GM21528 (cell line): Measurements from ENCODE around the gene TIMMDC1.
A peak's percentile ranks its signal among the peaks of the same experiment; 100 is the strongest.

ENCODE experiments used
- ATAC-seq: cut with Tn5 transposase; IDR thresholded peaks from one replicate; pipeline ENCODE4 v1.9.1; 2021; ENCODE audit warnings: mild to moderate bottlenecking, moderate library complexity; ENCODE audit not compliant: unreplicated experiment, low FRiP score

The TIMMDC1 gene, protein sequence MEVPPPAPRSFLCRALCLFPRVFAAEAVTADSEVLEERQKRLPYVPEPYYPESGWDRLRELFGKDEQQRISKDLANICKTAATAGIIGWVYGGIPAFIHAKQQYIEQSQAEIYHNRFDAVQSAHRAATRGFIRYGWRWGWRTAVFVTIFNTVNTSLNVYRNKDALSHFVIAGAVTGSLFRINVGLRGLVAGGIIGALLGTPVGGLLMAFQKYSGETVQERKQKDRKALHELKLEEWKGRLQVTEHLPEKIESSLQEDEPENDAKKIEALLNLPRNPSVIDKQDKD

DNA sequence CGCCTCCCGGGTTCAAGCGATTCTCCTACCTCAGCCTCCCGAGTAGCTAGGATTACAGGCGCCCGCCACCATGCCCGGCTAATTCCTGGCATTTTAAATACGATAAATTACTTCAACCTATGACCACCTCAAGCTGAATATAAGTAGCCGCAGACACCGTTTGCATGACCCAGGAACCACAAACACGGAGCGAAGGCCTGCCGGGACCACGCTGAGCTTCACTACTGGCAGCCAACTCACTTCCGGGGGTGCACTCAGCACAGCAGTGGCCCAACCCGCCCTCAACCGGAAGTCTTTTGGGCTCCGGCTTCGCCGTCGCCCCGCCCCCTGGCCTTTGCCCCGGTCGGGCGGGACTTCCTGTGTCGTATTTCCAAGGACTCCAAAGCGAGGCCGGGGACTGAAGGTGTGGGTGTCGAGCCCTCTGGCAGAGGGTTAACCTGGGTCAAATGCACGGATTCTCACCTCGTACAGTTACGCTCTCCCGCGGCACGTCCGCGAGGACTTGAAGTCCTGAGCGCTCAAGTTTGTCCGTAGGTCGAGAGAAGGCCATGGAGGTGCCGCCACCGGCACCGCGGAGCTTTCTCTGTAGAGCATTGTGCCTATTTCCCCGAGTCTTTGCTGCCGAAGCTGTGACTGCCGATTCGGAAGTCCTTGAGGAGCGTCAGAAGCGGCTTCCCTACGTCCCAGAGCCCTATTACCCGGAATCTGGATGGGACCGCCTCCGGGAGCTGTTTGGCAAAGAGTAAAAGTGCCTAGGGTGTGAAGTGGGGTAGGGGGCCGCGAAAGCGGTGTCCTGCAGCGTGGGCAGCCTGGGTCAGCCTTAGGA lies at the start of gene TIMMDC1:
TIMMDC1 (plus strand) TSS at position 362 of the 826 bp plus-strand sequence; CDS start at position 549, 187 bp downstream.
- ATAC-seq: peak; percentile 99

DNA sequence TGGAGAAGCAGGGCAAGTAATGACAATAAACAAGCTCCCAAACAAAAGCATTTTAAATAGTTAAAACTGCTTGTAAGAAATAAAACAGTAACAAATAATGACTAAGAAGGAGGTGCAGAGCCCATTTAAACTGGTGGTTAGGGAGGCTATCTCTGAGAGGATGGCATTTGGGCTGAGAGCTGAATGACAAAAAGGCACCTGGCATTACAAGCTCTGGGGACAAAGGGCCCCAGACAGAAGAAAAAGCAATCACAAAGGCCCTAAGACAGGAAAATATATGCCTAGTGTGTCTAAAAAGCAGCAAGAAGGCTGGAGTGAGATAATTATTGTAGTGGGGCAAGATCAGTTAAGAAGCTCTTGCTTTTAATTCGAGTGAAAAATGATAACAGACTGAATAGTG lies 44.5 kb upstream of the TIMMDC1 start:
- ATAC-seq: no peak

DNA sequence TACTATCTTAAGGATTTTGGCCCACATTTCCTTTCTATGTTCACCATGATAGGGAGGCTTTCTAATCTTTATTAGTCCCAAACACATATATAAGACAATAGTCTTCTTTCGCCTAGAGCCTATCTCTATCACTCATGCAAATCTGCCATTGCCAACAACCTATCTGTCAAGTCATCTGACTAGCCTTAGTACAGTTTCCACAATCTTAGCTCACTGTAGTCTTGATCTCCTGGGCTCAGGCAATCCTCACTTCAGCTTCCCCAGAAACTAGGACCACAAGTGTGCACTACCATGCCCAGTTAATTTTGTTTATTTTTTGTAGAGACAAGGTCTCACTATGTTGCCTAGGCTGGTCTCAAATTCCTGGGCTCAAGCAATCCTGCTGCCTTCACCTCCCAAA lies 41.9 kb upstream of the TIMMDC1 start:
- ATAC-seq: no peak

DNA sequence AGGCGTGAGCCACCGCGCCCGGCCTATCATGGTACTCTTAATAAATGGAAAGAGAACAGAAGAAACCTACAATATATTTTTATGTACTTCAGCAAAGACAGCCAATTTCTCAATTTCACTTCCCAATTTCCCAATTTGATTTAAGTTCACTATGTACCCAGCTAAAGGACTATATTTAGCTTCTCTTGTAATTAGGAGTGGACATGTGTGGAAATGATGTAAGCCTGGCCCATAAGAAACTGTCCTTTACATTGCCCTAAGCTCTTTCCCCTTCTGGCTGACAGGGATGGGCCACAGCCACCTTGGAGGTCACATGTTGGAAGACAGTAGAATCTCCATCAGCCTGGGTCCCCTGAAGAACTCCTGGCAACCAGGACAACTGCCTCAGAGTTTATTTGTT lies 41.1 kb upstream of the TIMMDC1 start:
- ATAC-seq: no peak

DNA sequence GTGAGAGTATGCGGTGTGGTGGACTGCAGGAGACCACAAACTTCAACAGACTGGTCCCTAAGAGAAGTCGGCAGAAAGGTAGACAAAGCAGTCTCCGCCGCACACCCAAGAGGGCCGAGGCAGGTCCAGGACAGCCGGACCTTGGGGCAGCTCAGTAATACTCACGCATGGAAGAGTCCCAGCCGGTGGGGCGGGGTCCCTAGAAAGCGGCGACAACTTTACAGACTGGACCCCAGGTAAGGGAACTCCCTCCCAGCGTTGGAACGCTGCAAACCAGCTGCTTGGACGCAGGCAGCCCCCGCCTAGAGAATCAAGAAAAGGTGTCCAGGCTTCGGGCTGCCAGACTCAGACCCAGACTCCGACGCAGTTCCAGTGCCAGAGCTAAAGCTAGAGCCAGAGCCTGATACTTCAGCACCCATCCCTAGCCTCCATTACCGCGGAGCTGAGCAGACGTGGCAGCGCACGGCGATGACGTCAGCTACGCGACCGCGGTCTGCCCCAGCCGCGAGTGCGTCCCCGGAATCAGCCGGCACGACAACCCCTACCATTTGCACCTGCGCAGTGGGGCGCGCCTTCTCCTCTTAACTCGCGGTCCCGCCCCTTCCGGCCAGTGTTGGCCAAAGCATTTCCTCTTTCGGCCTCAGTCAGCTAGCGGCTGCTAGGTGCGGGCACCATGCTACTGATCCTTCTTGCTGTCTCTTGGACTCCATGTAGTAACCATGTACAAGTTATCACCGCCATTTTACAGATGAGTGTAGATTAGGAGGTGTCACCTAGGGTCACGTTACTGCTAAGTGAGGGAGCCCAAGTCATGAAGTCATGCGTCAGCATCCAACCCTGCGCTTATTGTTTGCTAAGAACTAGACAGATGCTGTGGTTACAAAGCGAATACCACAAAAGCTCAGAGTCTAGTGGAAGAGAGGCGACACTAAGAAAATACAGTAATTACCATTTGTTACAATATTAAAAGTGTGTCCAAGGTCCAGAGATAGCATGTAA lies 34.9 kb upstream of the TIMMDC1 start, which contains the start of gene TMEM39A:
TMEM39A (minus strand) TSS at position 445 of the 999 bp plus-strand sequence. CDS start 1,541 bp downstream, outside the sequence.
- peak; percentile 94 for ATAC-seq

DNA sequence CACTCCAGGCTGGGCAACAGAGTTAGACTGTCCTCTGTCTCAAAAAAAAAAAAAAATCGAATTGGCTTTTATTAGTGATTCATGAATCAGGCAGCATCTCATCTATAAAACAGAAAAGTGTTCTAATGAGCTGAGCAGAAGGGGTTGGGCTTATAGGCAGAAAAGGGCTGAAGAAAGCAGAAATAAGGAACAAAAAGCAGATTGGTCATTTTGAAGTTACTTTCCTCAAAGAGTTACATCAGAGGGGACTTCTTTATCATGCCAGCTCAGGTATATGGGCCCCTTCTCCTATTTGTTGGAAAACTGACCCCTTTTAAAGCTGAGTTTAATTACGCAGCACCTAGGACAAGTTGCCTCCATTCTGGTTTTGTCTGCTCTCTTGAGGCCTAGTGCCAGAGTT lies 30.3 kb upstream of the TIMMDC1 start:
- no peak for ATAC-seq

DNA sequence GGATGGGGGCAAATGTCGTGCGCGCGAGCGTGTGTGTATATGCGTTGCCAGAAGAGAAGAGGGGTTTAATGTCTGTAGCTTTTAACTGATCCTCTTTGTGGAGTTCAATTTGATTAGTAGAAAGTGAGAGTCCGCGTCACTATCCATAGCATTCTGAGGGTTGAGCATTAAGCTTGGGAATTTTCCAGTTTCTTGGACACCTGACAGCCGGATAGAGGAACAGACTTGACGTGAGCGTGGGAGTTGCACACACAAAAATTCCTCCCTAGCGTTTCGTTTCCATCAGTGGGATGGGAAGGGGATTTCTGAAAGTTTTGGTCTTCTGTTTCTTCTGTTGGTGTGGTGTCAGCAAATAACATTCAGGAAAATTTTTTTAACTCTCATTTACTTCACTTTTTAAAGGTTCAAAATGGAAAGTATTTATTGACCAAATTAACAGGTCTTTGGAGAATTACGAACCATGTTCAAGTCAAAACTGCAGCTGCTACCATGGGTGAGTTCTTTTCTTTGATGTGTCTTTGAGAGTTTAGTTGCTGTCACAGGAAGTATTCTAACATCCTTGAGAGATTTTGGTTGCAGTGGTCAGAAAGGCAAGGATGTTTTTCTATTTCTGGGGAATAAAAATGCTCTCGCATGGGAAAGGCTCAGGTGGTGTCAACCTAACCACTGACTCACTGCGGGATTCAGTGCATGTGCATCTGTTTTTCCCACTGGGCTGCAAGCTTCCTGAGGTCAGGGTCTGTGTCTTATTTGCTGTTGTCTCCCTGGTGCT lies 28.7 kb upstream of the TIMMDC1 start:
- no peak for ATAC-seq

DNA sequence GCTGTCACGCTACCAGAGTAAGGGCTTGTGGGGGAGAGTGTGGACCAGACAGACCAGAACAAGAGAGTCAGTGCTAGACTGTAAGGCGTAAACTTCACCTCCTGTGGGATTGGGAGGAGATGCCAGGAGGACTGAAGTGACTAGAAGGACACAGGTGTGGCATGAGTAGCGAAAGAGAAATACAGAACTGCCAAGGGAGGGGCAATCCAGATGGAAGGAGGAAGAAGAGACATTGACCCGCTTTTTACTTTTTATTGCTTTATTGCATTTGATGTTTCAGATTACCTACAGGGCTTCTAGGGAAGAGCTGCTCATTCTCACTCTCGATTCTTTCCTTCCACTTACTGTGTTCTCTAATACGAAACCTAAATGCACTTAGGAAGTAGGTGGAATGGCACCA lies 27.5 kb upstream of the TIMMDC1 start:
- ATAC-seq: no peak

DNA sequence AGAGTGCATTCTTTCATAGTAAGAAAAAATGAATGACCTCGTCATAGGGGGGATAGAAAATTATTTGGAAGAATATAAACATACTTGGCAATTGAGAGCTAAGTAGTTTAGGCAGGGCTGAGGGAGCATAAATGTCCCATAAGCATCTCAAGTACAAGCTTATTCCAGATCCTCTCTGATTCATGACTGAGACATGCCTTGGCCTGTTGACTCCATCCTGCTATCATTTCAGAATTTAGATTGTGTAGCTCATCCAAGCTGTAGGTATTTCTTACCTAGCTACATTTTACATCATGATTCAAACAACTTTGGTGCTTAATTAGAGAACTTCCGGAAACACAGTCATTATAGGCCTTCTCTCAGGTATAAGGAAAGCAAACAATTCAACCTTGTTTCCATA lies 17.3 kb upstream of the TIMMDC1 start:
- ATAC-seq: no peak

DNA sequence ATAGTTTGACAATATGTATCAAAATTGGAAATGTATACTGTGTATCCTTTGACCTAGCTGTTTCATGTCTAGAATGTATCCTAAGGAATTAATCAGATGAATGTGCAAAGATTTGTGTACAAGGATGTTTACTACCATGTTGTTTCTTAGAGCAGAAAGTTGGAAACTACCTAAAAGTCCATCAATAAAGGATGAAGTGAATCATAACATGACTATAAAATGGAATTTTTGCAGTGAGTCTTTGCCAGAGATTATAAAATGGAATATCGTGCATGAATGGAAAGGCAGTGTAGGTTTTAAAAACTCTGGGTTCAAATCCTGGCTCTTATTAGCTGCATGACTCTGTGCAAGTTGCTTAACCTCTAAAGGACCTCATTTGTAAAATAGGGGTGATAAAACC lies 15.2 kb upstream of the TIMMDC1 start:
- ATAC-seq: no peak

DNA sequence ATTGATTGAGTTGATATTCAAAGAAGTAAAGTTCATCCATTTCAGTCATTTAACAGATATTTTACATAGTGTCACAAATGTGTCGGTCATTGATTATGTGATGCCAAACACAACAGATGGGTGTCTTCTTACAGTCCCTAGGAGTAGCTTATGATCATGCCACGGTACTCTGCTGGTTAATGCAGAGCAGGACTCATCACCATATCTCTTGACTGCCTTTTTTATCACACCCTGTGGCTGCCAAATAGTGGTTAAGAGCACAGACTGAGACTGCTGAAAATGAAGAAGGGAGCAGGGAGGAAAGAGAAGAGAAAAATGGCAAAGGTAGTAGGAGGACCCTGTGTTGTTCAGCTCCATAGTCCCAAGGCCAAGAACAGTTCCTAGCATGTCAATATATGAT lies 12.8 kb upstream of the TIMMDC1 start:
- ATAC-seq: no peak

DNA sequence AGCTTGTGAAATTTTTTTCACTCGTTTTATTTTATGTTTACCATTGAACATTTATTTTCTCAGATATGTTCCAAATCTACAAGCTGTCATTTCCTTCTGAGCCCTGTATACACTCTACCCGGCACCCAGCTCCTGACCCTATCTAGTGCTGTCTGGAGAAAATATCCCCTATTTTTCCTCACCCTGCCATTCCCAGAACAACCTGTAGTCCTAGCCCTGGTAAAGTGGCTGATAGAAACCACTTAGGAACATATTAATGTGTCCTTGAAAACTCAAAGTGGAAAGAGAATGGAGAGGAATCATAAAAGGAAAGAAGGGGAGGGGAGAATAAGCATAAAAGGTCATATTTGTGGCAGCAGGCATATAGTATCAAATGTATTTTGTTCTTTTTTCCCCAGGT lies 8.2 kb upstream of the TIMMDC1 start:
- ATAC-seq: no peak

DNA sequence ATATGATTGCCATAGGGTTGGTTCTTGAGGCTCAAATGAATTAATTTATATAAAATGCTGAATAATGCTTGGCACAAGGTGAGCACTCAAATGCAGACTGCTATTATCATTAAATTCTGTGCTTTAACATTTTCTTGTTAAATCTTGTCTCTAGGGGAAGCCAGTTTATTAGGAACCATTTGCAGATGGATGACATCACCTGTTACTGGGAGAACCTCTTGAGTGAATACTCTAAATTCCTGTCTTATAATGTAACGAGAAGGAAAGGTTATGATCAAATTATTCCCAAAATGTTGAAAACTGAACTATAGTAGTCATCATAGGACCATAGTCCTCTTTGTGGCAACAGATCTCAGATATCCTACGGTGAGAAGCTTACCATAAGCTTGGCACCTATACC lies 6.2 kb upstream of the TIMMDC1 start:
- ATAC-seq: no peak

DNA sequence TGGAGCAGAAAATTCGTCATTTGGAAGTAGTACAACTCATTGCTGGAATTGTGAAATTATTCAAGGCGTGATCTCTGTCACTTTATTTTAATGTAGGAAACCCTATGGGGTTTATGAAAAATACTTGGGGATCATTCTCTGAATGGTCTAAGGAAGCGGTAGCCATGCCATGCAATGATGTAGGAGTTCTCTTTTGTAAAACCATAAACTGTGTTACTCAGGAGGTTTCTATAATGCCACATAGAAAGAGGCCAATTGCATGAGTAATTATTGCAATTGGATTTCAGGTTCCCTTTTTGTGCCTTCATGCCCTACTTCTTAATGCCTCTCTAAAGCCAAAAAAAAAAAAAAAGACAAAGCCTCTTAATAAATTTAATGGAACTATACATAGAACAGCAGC lies 5.5 kb upstream of the TIMMDC1 start:
- ATAC-seq: no peak

DNA sequence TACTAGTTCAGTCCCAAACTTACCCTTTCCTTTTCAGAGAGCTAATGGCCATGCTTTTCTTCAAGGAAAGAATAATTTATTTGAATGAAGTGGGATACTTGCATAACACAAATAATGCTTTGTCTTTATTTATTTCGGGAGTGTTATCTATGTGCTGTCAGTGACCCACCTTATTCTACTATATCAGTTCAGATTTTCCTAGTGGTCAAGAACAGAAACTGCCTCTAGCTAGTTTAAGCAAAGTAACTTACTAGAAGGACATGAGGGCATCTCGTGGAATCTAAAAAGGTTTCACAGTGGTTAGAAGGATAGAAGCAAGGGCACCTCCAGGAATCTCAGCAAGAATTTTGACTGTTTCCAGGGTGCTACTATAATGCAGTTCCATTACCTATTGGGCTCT lies 3.8 kb upstream of the TIMMDC1 start:
- ATAC-seq: no peak

DNA sequence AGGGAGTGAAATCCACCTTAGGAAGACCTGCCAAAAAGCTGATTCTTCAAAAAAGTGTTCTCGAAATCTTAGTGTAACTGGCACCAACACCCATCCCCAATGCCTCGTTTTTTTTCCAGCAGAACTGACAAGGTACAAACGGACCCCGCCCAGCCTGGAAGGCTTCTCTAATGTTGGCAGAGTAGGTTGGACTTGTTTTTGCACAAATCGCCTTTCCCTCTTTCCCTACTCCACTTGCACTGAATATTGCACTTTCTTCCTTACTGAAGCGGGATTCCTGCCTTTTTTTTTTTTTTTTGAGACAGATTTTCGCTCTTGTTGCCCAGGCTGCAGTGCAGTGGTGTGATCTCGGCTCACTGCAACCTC lies 544 bp upstream of the TIMMDC1 start:
- ATAC-seq: peak; percentile 40

DNA sequence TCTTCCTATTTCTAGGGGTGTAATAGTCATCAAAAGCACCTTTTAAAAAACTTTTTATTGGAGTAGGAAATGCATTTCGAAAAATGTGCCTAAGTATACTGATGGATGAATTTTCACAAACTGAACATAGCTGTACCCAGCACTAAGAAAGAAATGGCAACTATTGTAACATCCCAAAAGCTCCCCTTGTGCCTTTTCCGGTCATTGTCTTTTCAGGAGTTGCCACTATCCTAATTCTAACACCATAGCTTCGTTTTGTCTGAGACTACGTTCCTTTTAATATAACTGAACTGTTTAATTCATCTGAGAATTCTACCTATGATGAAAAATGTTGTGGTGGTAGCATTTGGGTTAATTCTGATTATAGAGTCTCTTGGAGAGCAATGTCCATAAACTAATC lies 1.9 kb downstream of the TIMMDC1 start:
- ATAC-seq: no peak

DNA sequence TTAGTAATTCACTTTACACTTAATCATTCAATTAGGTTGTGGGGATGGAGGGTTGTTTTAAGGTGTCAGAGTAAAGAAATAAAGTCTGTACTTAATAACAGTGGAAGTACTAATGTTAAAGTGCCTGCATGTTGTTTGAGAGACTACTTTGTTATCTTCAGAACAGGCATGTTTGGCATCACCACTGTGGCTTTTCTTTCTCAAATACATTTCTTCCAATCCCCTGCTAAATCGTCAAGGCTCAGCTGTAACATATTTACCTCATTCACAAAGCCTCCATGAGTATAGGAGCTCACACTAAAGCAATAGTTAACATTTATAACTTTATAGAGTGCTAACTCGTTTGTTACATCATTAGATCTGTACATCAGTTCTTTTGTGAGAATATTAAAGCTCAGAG lies 2.6 kb downstream of the TIMMDC1 start:
- no peak for ATAC-seq

DNA sequence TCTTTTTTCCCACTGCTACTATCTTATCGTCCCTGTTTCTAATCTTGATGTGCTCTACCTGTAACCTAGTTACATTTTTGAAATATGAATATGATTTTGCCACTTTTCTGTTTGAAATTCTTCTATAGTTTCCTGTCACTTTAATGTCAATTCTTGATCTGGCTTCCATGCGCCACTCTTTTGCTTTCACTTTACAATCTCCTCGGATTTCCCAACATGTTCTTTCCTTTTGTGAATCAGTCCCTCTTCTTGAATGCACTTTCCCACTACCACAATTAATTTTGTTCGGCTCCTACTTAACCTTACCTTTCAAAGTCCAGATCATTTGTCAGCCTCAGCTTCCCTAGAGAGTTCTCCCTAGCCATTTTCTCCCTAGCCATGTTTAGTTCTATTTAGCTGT lies 8.3 kb downstream of the TIMMDC1 start:
- ATAC-seq: no peak

DNA sequence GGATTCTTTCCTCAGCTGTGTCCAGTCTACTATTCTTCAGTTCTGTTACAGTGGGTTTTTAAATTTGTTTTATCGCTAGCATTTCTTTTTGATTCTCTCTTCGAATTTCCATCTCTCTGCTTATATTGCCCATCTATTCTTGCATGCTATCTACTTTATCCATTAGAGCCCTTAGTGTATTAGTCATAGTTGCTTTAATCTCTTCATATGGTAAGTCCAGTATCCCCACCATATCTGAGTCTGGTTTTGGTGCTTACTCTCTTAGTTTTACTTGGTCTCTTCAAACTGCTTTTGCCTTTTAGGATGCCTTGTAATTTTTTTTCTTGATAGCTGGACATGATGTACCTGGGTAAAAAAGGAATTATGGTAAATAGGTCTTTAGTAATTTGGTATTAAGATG lies 9.1 kb downstream of the TIMMDC1 start:
- ATAC-seq: no peak
